CD4-positive, alpha-beta T cell treated with Interleukin-10 for 1 hour (primary cell): Measurements from ENCODE around the gene NXNL2.

ENCODE experiments used
- DNase-seq: peaks from one replicate; pipeline ENCODE4 v3.0.0-alpha.2; 2020

Gene NXNL2

GRCh38 chr9:88579050-88579715 lies 44.2 kb downstream of the NXNL2 start:
- no peak for DNase-seq

- DNase-seq, result no peak
Measured at GRCh38 chr9:88580961-88581360, 46.0 kb downstream of the NXNL2 start.

- no peak for DNase-seq
Measured at GRCh38 chr9:88583901-88584596, 49.1 kb downstream of the NXNL2 start.

- no peak for DNase-seq
Measured at GRCh38 chr9:88585426-88585825, 50.4 kb downstream of the NXNL2 start.

- no peak for DNase-seq
Measured at GRCh38 chr9:88586452-88586851, 51.5 kb downstream of the NXNL2 start.

GRCh38 chr9:88587182-88587581 lies 52.2 kb downstream of the NXNL2 start:
- DNase-seq, result no peak

GRCh38 chr9:88587885-88588649 lies 53.1 kb downstream of the NXNL2 start:
- DNase-seq, result no peak

- DNase-seq, result no peak
Measured at GRCh38 chr9:88589656-88590055, 54.7 kb downstream of the NXNL2 start.

- no peak for DNase-seq
Measured at GRCh38 chr9:88590558-88591146, 55.7 kb downstream of the NXNL2 start.

- DNase-seq, result peak; percentile 59
Measured at GRCh38 chr9:88593537-88594185, 58.7 kb downstream of the NXNL2 start.
